NCI-H1436 treated with DMSO at 0.1 percent for 48 hours (cell line): ENCODE data around the gene CTSK.

Source experiments
- DNase-seq: peaks from one replicate; lab custom pipeline; 2025; lab: John Stamatoyannopoulos, UW

The CTSK gene

DNA sequence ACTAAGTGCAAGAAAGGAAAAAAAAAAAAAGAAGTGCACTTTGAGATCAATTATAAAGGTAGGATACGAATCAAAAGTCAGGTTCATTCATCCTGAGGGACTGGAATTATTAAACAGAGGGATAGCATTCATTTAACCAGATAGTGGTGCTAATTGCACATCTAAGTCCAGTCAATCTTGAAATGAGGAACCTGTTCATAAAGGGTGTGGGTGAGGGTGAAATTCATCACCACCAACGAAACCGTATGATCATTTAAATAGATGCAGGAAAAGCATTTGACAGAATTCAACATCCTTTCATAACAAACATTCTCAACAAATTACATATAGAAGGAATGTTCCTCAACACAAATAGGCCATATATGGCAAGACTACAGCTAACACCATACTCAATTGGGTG lies 48.0 kb downstream of the CTSK start:
- DNase-seq = no peak

DNA sequence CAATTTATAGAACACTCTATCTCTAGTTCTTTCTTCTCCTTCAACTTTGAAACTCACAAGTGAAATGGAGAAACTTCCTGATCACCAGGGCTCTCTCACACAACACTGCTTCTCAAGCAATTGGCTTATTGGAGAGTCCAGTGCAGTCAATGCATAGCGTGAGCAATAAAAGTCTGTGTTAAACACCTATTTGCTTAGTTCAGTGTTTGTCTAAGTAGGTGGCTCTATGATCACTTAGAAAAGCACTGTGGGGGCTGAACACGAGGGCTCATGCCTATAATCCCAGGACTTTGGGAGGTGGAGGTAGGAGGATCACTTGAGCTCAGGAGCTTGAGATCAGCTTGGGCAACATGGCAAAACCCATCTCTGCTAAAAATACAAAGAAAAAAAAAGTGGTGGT lies 54.6 kb downstream of the CTSK start:
- no peak for DNase-seq

DNA sequence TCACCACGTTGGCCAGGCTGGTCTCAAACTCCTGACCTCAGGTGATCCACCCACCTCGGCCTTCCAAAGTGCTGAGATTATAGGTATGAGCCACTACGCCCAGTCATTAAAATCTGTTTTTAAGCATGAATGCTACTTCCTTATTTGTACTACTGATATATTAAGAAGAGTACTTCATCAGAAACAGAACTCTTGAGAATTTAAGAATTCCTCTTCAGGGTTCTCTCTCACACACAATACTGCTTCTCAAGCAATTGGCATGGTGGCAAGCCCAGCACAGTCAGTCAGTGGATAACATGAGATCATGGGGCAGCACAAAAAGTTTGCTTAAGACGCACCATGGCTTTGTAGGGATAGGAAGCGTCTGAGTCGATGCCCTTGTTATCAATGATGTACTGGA lies 56.6 kb downstream of the CTSK start:
- no peak for DNase-seq

DNA sequence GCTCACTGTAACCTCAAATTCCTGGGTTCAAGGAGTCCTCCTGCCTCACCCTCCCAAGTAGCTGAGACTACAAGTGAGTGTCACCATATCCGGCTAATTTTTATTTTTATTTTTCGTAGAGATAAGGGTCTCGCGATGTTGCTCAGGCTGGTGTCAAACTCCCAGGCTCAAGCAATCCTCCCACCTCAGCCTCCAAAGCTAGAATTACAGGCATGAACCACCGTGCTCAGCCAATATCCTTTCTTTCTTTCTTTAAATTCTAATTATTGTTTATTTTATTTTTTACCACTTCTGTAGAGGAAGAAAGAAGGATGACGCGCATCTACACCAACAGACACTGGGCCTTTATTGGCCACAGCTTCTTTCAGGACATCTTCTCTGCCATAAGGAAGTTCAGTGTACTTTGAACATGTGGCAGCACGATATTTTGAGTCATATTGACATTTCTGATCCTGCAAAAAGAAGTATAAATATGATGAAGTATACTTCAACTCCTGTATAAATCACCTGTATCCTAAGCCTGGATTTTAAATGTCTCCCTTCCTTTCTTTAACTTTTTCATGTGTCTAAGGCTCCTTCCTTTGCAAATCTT lies 58.2 kb downstream of the CTSK start:
- DNase-seq = no peak

DNA sequence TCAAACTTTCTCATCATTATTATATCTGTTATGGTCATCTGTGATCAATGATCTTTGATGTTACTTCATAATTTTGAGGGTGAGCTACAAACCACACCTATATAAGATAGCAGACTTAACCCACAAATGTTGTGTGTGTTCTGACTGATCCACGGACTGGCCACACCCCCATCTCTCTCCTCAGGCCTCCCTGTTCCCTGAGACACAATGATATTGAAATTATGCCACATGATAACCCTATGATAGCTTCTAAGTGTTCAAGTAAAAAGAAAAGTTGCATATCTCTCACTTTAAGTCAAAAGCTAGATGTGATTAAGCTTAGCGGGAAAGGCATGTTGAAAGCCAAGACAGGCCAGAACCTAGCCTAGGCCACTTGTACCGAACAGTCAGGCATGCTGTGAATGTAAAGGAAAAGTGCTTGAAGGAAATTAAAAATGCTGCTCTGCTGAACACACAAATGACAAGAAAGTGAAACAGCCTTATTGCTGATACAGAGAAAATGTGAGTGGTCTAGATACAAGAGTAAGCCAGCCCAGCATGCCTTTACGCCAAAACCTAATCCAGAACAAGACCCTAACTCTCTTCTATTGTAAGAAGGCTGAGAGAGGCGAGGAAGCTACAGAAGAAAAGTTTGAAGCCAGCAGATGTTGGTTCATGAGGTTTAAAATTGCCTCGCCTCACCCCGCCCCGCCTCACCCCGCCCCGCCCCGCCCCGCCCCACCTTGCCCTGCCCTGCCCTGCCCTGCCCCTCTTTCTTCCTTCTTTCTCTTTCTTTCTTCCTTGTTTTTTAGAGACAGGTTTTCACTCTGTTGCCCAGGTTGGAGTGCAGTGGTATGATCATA lies 59.0 kb downstream of the CTSK start:
- DNase-seq = no peak
